Trophoblast cell (in vitro differentiated cells and primary cell): ENCODE measurements around the gene SPIN1.

ENCODE experiments used
- DNase-seq, 2 donors: peaks; one replicate each; pipeline ENCODE4 v3.0.0-alpha.2; 2016
- H2AFZ ChIP-seq: 2 replicates; pipeline ENCODE4 v1.6.1; 2013; ENCODE audit warnings: low read length, moderate library complexity, mild to moderate bottlenecking; ENCODE audit not compliant: insufficient read depth, poor library complexity
- H2AK5ac ChIP-seq: 2 replicates; pipeline ENCODE4 v1.6.1; 2013; ENCODE audit warnings: mild to moderate bottlenecking, low read length
- H2BK120ac ChIP-seq: 2 replicates; pipeline ENCODE4 v1.6.1; 2013; ENCODE audit warnings: low read length, mild to moderate bottlenecking, moderate library complexity; ENCODE audit not compliant: insufficient read depth, poor library complexity
- H2BK12ac ChIP-seq: 2 replicates; pipeline ENCODE4 v1.6.1; 2013; ENCODE audit warnings: mild to moderate bottlenecking, low read length, moderate library complexity
- H2BK5ac ChIP-seq: 2 replicates; pipeline ENCODE4 v1.6.1; 2013; ENCODE audit warnings: low read length, low read depth, moderate library complexity, mild to moderate bottlenecking; ENCODE audit not compliant: poor library complexity
- H3K14ac ChIP-seq: 2 replicates; pipeline ENCODE4 v1.6.1; 2013; ENCODE audit warnings: mild to moderate bottlenecking, low read length
- H3K18ac ChIP-seq: 2 replicates; pipeline ENCODE4 v1.6.1; 2013; ENCODE audit warnings: mild to moderate bottlenecking, low read length
- H3K23ac ChIP-seq: 2 replicates; pipeline ENCODE4 v1.6.1; 2013; ENCODE audit warnings: low read length
- H3K27ac ChIP-seq: 2 replicates; pipeline ENCODE4 v1.5.1; 2013; ENCODE audit warnings: low read depth, mild to moderate bottlenecking, inconsistent platforms, low read length, moderate library complexity
- H3K27me3 ChIP-seq: 2 replicates; pipeline ENCODE4 v1.6.1; 2013; ENCODE audit warnings: inconsistent platforms, mild to moderate bottlenecking, low read length, moderate library complexity; ENCODE audit not compliant: insufficient read depth
- H3K36me3 ChIP-seq, 2 experiments: 1 replicate in 1 of 2; 2 replicates in 1 of 2; pipeline ENCODE4 v1.6.1; 2013; ENCODE audit warnings: low read length in 2 of 2, mild to moderate bottlenecking in 2 of 2, moderate library complexity in 1 of 2; ENCODE audit not compliant: insufficient read depth in 2 of 2, control insufficient read depth in 1 of 2
- H3K4ac ChIP-seq: 2 replicates; pipeline ENCODE4 v1.6.1; 2013; ENCODE audit warnings: low read depth, mild to moderate bottlenecking, low read length, moderate library complexity
- H3K4me1 ChIP-seq, 2 experiments: 1 replicate in 1 of 2; 2 replicates in 1 of 2; pipeline ENCODE4 v1.6.1; 2013; ENCODE audit warnings: low read length in 2 of 2, mild to moderate bottlenecking in 2 of 2, moderate library complexity in 1 of 2; ENCODE audit not compliant: insufficient read depth in 2 of 2, control insufficient read depth in 1 of 2
- H3K4me2 ChIP-seq: 2 replicates; pipeline ENCODE4 v1.6.1; 2013; ENCODE audit warnings: inconsistent platforms, mild to moderate bottlenecking, low read length, moderate library complexity
- H3K4me3 ChIP-seq: 2 replicates; pipeline ENCODE4 v1.5.1; 2013; ENCODE audit warnings: mild to moderate bottlenecking, low read depth, low read length, inconsistent platforms
- H3K79me1 ChIP-seq: one replicate; pipeline ENCODE4 v1.6.1; 2013; ENCODE audit warnings: low read length
- H3K79me2 ChIP-seq: 2 replicates; pipeline ENCODE4 v1.6.1; 2013; ENCODE audit warnings: low read length, mild to moderate bottlenecking; ENCODE audit not compliant: control insufficient read depth, insufficient read depth, poor library complexity
- H3K9ac ChIP-seq: 2 replicates; pipeline ENCODE4 v1.6.1; 2013; ENCODE audit warnings: mild to moderate bottlenecking, low read length
- H3K9me3 ChIP-seq: 2 replicates; pipeline ENCODE4 v1.6.1; 2013; ENCODE audit warnings: low read depth, mild to moderate bottlenecking, control low read depth, inconsistent platforms, low read length; ENCODE audit not compliant: insufficient read depth
- H4K12ac ChIP-seq: 2 replicates; pipeline ENCODE4 v1.6.1; 2013; ENCODE audit warnings: low read depth, mild to moderate bottlenecking, low read length, moderate library complexity
- H4K8ac ChIP-seq: 2 replicates; pipeline ENCODE4 v1.6.1; 2013; ENCODE audit warnings: low read depth, mild to moderate bottlenecking, low read length, moderate library complexity
- H4K91ac ChIP-seq: one replicate; pipeline ENCODE4 v1.6.1; 2013; ENCODE audit warnings: low read depth, mild to moderate bottlenecking, low read length, moderate library complexity
- WGBS: extraction: QIAGEN DNeasy Blood & Tissue Kit; methylation state at CpG from one replicate; pipeline ENCODE4 v1.1.7; 2013; ENCODE audit warnings: missing lambda C conversion rate; ENCODE audit not compliant: insufficient read length, insufficient coverage; ENCODE audit errors: extremely low coverage; 5-methylcytosine and 5-hydroxymethylcytosine counted together

Gene SPIN1

DNA sequence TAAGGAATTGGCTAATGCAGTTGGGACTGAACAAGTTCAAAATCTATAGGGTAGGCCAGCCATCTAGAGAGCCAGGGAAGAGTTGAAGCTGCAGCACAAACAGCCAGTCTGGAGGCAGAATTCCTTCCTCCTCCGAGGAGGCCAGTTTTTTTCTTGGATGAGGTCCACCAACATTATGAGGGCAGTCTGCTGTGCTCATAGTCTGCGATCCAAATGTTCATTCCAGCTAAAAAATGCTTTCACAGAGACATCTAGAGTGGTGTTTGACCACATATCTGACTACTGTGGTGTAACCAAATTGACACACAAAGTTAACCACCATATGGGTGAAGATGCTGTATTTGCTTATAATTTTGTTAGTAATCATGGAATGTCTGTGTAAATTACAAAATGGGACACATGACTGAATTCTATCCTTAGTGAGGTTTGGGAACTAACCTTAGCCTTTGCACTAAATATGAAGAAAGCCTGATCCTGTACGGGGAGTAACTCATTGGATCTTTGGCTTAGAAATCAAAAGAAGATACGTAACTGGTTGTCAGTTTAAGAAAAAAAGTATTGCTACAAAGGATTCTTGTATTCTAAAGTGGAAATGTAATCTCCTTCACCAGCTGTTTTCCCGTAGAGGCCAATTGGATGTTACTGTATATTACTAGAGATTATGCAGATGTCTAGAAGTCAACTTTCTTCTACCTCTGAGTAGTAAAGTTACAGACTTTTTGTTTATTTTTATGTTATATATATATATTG is 70.6 kb downstream of the SPIN1 start:
- no peak overlapping the region for H3K23ac ChIP-seq
- H2BK5ac ChIP-seq: no peak overlapping the region
- no peaks in the 10 kb centered on the region for H3K79me1 ChIP-seq
- no peak overlapping the region for H3K4me2 ChIP-seq
- H2AK5ac ChIP-seq: no peak overlapping the region
- no peak overlapping the region for H4K91ac ChIP-seq
- H3K27ac ChIP-seq: no peak overlapping the region
- no peak overlapping the region for H4K8ac ChIP-seq
- no CpG with 5 or more reads among the region's 5 CpGs for WGBS
- no peak overlapping the region for H3K18ac ChIP-seq
- H3K79me2 ChIP-seq: peaks cover 2% of the 10 kb centered on the region
- DNase-seq: peak; percentile 86 to 97
- H2BK12ac ChIP-seq: no peak overlapping the region
- peaks cover 7 to 8% of the 10 kb centered on the region in 2 experiments for H3K4me1 ChIP-seq
- H3K14ac ChIP-seq: no peak overlapping the region
- peaks cover 3 to 9% of the 10 kb centered on the region in 2 experiments for H3K36me3 ChIP-seq
- no peak overlapping the region for H4K12ac ChIP-seq
- no peaks in the 10 kb centered on the region for H3K9me3 ChIP-seq
- H3K4ac ChIP-seq: no peak overlapping the region
- no peak overlapping the region for H3K9ac ChIP-seq
- no peak overlapping the region for H2AFZ ChIP-seq
- no peak overlapping the region for H2BK120ac ChIP-seq
- no peaks in the 10 kb centered on the region for H3K27me3 ChIP-seq
- H3K4me3 ChIP-seq: no peak overlapping the region

DNA sequence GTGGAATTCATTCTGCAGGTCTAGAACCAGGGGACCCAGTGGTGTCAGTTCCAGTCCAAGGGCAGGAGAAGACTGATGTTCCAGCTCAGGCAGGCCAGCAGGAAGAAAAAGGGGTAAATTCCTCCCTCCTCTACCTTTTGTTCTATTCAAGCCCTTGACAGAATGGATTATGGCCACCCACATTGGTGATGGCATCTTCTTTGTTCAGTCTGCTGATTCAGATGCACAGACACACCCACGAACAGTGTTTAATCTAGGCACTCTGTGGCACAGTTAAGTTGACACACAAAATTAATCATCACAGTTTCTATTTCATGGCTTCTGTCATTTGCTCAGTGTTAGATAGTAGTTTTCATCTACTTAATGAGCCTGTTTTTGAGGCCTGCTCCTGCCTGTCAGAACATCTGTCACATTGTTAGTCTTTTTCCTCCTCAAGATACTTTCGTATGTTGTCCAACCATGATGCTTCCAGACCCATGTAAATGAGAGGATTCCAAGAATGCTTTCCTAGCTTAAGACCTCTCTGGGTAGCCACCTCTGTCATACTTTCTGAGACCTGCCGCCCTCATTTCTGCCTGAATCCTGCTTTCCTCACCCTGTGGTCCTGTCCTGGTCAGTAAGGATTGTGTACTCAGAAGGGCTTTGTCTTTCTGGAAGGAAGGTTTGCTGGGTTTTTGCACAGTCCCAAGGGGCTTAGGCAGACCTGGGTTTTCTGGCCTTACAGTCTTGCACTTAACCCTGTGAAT is 72.5 kb downstream of the SPIN1 start:
- Histone ChIP-seq H3K23ac (peak overlapping the region; percentile 42), H2BK5ac (peak overlapping the region; percentile 57)

DNA sequence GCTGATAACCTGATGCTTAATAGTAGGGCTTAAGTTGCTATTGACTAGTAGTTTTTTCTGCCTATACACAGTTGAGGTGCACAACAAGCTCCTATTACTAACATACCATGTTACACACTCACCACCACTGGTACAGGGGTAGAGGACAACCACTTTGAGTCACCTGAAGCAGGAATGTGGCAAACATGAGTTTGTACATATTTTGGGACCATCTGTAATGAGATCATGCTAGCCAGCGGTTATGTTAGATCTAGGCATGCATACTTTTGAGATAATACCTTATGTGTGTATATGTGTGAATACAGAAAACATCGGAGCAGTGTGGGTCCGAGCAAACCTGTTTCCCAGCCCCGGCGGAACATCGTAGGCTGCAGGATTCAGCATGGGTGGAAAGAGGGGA is 73.9 kb downstream of the SPIN1 start:
- Histone ChIP-seq H2AFZ (no peak overlapping the region), H3K4ac (no peak overlapping the region), H2BK120ac (no peak overlapping the region), H3K23ac (no peak overlapping the region), H2AK5ac (no peak overlapping the region), H3K4me3 (no peak overlapping the region), H3K4me1 (peaks cover 7 to 8% of the 10 kb centered on the region in 2 experiments), H3K79me1 (no peaks in the 10 kb centered on the region), H2BK12ac (no peak overlapping the region), H4K12ac (no peak overlapping the region), H3K9ac (no peak overlapping the region), H3K4me2 (no peak overlapping the region), H3K79me2 (peaks cover 2% of the 10 kb centered on the region), H3K14ac (no peak overlapping the region), H3K9me3 (no peaks in the 10 kb centered on the region), H3K27ac (no peak overlapping the region), H3K27me3 (no peaks in the 10 kb centered on the region), H3K18ac (no peak overlapping the region), H3K36me3 (peaks cover 2 to 4% of the 10 kb centered on the region in 2 experiments), H4K91ac (no peak overlapping the region), H2BK5ac (no peak overlapping the region), H4K8ac (no peak overlapping the region)
- DNase-seq: peak; percentile 84 to 95
- WGBS: no CpG with 5 or more reads among the region's 6 CpGs

More for the DNA sequence above, 72.5 kb downstream of the SPIN1 start:
- DNase-seq: peak; percentile 76 to 88
- Histone ChIP-seq H3K4me2 (no peak overlapping the region), H3K79me1 (no peaks in the 10 kb centered on the region), H3K36me3 (peaks cover 0 to 6% of the 10 kb centered on the region in 2 experiments), H3K27me3 (no peaks in the 10 kb centered on the region), H3K4me1 (peaks cover 7 to 8% of the 10 kb centered on the region in 2 experiments), H4K12ac (no peak overlapping the region), H2AFZ (no peak overlapping the region), H3K9me3 (no peaks in the 10 kb centered on the region), H3K9ac (no peak overlapping the region), H3K27ac (peak overlapping the region; percentile 19), H2AK5ac (no peak overlapping the region), H3K18ac (peak overlapping the region; percentile 73), H4K91ac (no peak overlapping the region), H2BK12ac (no peak overlapping the region), H3K4ac (peak overlapping the region; percentile 64), H2BK120ac (no peak overlapping the region), H3K14ac (no peak overlapping the region), H3K4me3 (no peak overlapping the region), H4K8ac (no peak overlapping the region), H3K79me2 (peaks cover 2% of the 10 kb centered on the region)
- no CpG with 5 or more reads among the region's 3 CpGs for WGBS

DNA sequence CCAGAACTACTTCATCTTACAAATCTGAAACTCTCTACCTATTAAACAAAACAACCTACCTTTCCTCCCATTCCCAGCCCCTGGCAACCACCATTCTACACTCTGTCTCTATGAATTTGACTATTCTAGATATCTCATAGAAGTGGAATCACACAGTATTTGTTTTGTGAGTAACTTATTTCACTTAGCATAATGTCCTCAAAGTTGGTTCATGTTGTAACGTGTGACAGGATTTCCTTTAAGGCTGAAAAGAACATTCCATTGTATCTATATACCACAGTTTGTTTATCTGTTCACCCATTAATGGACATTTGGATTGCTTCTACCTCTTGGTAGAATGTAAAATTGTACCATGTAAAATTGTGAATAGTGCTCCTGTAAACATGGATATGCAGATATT is 76.6 kb downstream of the SPIN1 start:
- H3K27ac ChIP-seq: no peak overlapping the region
- H2BK5ac ChIP-seq: no peak overlapping the region
- no peak overlapping the region for H3K4me2 ChIP-seq
- H3K27me3 ChIP-seq: no peaks in the 10 kb centered on the region
- no peak overlapping the region for H2AK5ac ChIP-seq
- no peaks in the 10 kb centered on the region for H3K79me1 ChIP-seq
- no peak overlapping the region for H2AFZ ChIP-seq
- H3K9ac ChIP-seq: no peak overlapping the region
- H4K8ac ChIP-seq: no peak overlapping the region
- H3K4ac ChIP-seq: no peak overlapping the region
- H3K79me2 ChIP-seq: peaks cover 2% of the 10 kb centered on the region
- H2BK12ac ChIP-seq: no peak overlapping the region
- H2BK120ac ChIP-seq: no peak overlapping the region
- DNase-seq: no peak
- no CpG with 5 or more reads among the region's 1 CpG for whole genome bisulfite sequencing
- no peak overlapping the region for H3K4me3 ChIP-seq
- no peak overlapping the region for H4K91ac ChIP-seq
- no peaks in the 10 kb centered on the region for H3K9me3 ChIP-seq
- no peak overlapping the region for H4K12ac ChIP-seq
- H3K36me3 ChIP-seq: peaks cover 8 to 14% of the 10 kb centered on the region in 2 experiments
- no peak overlapping the region for H3K18ac ChIP-seq
- H3K4me1 ChIP-seq: peaks cover 7 to 8% of the 10 kb centered on the region in 2 experiments
- H3K23ac ChIP-seq: no peak overlapping the region
- H3K14ac ChIP-seq: no peak overlapping the region
